HEK293 (cell line): ENCODE data around the gene CNKSR3.
A peak's percentile ranks its signal among the peaks of the same experiment; 100 is the strongest.

Experiments
- ATF2 ChIP-seq: fragments of 450-650 bp; formaldehyde crosslinking; IDR thresholded peaks from 2 replicates; pipeline ENCODE4 v1.5.1; 2016; ENCODE audit warnings: missing biosample characterization, missing genetic modification characterization, low read depth
- REST ChIP-seq: fragments of 450-650 bp; formaldehyde crosslinking; IDR thresholded peaks from 2 replicates; pipeline ENCODE4 v1.5.1; 2016; ENCODE audit warnings: missing biosample characterization, missing genetic modification characterization
- TCF7L2 ChIP-seq: IDR thresholded peaks from 2 replicates; pipeline ENCODE4 v1.6.1; 2011; ENCODE audit warnings: low read depth, mild to moderate bottlenecking, inconsistent platforms, low read length, moderate library complexity, borderline replicate concordance
- WT1 ChIP-seq: fragments of 450-650 bp; formaldehyde crosslinking; IDR thresholded peaks from 2 replicates; pipeline ENCODE4 v1.5.1; 2016; ENCODE audit warnings: missing biosample characterization, missing genetic modification characterization
- ZBTB20 ChIP-seq: fragments of 450-650 bp; formaldehyde crosslinking; IDR thresholded peaks from 2 replicates; pipeline ENCODE4 v1.5.1; 2016; ENCODE audit warnings: missing biosample characterization, missing genetic modification characterization
- ZNF169 ChIP-seq: fragments of 450-650 bp; formaldehyde crosslinking; IDR thresholded peaks from 2 replicates; pipeline ENCODE4 v1.5.1; 2016; ENCODE audit warnings: missing biosample characterization, missing genetic modification characterization
- ZNF214 ChIP-seq: fragments of 450-650 bp; formaldehyde crosslinking; IDR thresholded peaks from 2 replicates; pipeline ENCODE4 v1.5.1; 2017; ENCODE audit warnings: missing biosample characterization, mild to moderate bottlenecking, missing genetic modification characterization, borderline replicate concordance
- ZNF26 ChIP-seq: fragments of 450-650 bp; formaldehyde crosslinking; IDR thresholded peaks from 2 replicates; pipeline ENCODE4 v1.5.1; 2016; ENCODE audit warnings: missing biosample characterization, missing genetic modification characterization
- ZNF510 ChIP-seq: fragments of 450-650 bp; formaldehyde crosslinking; IDR thresholded peaks from 2 replicates; pipeline ENCODE4 v1.5.1; 2018; ENCODE audit warnings: mild to moderate bottlenecking, missing genetic modification characterization, missing biosample characterization; ENCODE audit not compliant: insufficient replicate concordance
- ZNF549 ChIP-seq: fragments of 450-650 bp; IDR thresholded peaks from 2 replicates; pipeline ENCODE4 v1.5.1; 2018; ENCODE audit warnings: missing biosample characterization, missing genetic modification characterization, mild to moderate bottlenecking, inconsistent platforms, moderate library complexity
- ZNF558 ChIP-seq: fragments of 450-650 bp; formaldehyde crosslinking; IDR thresholded peaks from 2 replicates; pipeline ENCODE4 v1.5.1; 2016; ENCODE audit warnings: missing biosample characterization, missing genetic modification characterization
- ZNF645 ChIP-seq: fragments of 450-650 bp; formaldehyde crosslinking; IDR thresholded peaks from 2 replicates; pipeline ENCODE4; 2016; ENCODE audit warnings: missing biosample characterization, missing genetic modification characterization
- ZNF692 ChIP-seq: fragments of 450-650 bp; formaldehyde crosslinking; IDR thresholded peaks from 2 replicates; pipeline ENCODE4 v1.5.1; 2016; ENCODE audit warnings: missing biosample characterization, missing genetic modification characterization
- ZNF747 ChIP-seq: fragments of 450-650 bp; formaldehyde crosslinking; IDR thresholded peaks from 2 replicates; pipeline ENCODE4 v1.5.1; 2016; ENCODE audit warnings: missing biosample characterization, missing genetic modification characterization
- ZSCAN16 ChIP-seq: fragments of 450-650 bp; formaldehyde crosslinking; IDR thresholded peaks from 2 replicates; pipeline ENCODE4 v1.5.1; 2016; ENCODE audit warnings: missing biosample characterization, missing genetic modification characterization
- ZSCAN4 ChIP-seq: fragments of 450-650 bp; formaldehyde crosslinking; IDR thresholded peaks from 2 replicates; pipeline ENCODE4 v1.5.1; 2017; ENCODE audit warnings: missing biosample characterization, missing genetic modification characterization
- TF ChIP-seq, protein P1 (sequence below): fragments of 450-650 bp; formaldehyde crosslinking; IDR thresholded peaks from 2 replicates; pipeline ENCODE4 v1.5.1; 2016; ENCODE audit warnings: missing biosample characterization, missing genetic modification characterization

The CNKSR3 gene

GRCh38 chr6:154481521-154482013 lies 28.9 kb downstream of the CNKSR3 start (continued):
- TF ChIP-seq, protein P1, sequence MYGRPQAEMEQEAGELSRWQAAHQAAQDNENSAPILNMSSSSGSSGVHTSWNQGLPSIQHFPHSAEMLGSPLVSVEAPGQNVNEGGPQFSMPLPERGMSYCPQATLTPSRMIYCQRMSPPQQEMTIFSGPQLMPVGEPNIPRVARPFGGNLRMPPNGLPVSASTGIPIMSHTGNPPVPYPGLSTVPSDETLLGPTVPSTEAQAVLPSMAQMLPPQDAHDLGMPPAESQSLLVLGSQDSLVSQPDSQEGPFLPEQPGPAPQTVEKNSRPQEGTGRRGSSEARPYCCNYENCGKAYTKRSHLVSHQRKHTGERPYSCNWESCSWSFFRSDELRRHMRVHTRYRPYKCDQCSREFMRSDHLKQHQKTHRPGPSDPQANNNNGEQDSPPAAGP (tag by site-specific recombination) = peak; percentile 30; the same call in 1 of the 2 replicates
- no peak for TF ChIP-seq ZNF510 (tag by site-specific recombination)
- TF ChIP-seq ZBTB20 (tag by site-specific recombination) = no peak
- TF ChIP-seq TCF7L2 = no peak
- TF ChIP-seq ZNF214 (tag by site-specific recombination) = no peak
- TF ChIP-seq ZNF645 (tag by site-specific recombination) = no peak
- peak; percentile 69; the same call in 1 of the 2 replicates for TF ChIP-seq WT1 (tag by site-specific recombination)
- TF ChIP-seq ZNF558 = 0 out of 2 replicates have a peak, but pooled peaks have one; percentile 29
- no peak for TF ChIP-seq REST (tag by site-specific recombination)
- TF ChIP-seq ATF2 (tag by site-specific recombination) = peak; percentile 94
- TF ChIP-seq ZNF26 (tag by site-specific recombination) = no peak
- no peak for TF ChIP-seq ZSCAN16 (tag by site-specific recombination)
- no peak for TF ChIP-seq ZNF747 (tag by site-specific recombination)
- TF ChIP-seq ZNF692 = peak; percentile 41; the same call in 1 of the 2 replicates
- TF ChIP-seq ZNF169 (tag by site-specific recombination) = no peak
- TF ChIP-seq ZSCAN4 (tag by site-specific recombination) = no peak
- TF ChIP-seq ZNF549 (tag by site-specific recombination) = no peak
